ENCODE measurements around the gene PSAP. TPM values are rescaled to one million over a fixed set of nuclear protein-coding genes. Genes with fewer than 3 reads are reported as not detected.

PSAP gene
- total and polyA plus RNA-seq, 9 donors: 632 to 3,407 (median 1,118) TPM

GRCh38 chr10:71805776-71806703 lies 45.0 kb downstream of the PSAP start:
- Histone ChIP-seq H3K4me3 (no peak overlapping the region), H3K27me3 (no peaks in the 10 kb centered on the region), H3K36me3 (no peaks in the 10 kb centered on the region), H3K4me1 (ENCODE audit: insufficient read depth) (no peaks in the 10 kb centered on the region), H3K9me3 (no peaks in the 10 kb centered on the region), H3K27ac (no peak overlapping the region)
- intact Hi-C loops (cut with DNase I): no loop called here
- TF ChIP-seq EP300 (IDR thresholded peaks at IDR 0.05) (no peak), POLR2A (IDR thresholded peaks at IDR 0.05) (no peak), CTCF (IDR thresholded peaks at IDR 0.05) (no peak)
- no peak for DNase-seq
- WGBS, 3 donors: 58 to 65% (median 60%) methylated on average over 40 to 41 of the region's 41 CpGs

- intact Hi-C loops (cut with DNase I): no loop called here
- H3K4me1 ChIP-seq (ENCODE audit: insufficient read depth): no peaks in the 10 kb centered on the region
- TF ChIP-seq POLR2A (IDR thresholded peaks at IDR 0.05) (no peak), EP300 (IDR thresholded peaks at IDR 0.05) (no peak), CTCF (IDR thresholded peaks at IDR 0.05) (no peak)
- no peaks in the 10 kb centered on the region for H3K27me3 ChIP-seq
- no peak for DNase-seq
- 43 to 44% (median 44%) methylated on average over 4 of the region's 4 CpGs for WGBS, 3 donors
- no peak overlapping the region for H3K27ac ChIP-seq
- H3K9me3 ChIP-seq: no peaks in the 10 kb centered on the region
- H3K4me3 ChIP-seq: no peak overlapping the region
- no peaks in the 10 kb centered on the region for H3K36me3 ChIP-seq
Measured at GRCh38 chr10:71804077-71804476, 47.0 kb downstream of the PSAP start.

DNA sequence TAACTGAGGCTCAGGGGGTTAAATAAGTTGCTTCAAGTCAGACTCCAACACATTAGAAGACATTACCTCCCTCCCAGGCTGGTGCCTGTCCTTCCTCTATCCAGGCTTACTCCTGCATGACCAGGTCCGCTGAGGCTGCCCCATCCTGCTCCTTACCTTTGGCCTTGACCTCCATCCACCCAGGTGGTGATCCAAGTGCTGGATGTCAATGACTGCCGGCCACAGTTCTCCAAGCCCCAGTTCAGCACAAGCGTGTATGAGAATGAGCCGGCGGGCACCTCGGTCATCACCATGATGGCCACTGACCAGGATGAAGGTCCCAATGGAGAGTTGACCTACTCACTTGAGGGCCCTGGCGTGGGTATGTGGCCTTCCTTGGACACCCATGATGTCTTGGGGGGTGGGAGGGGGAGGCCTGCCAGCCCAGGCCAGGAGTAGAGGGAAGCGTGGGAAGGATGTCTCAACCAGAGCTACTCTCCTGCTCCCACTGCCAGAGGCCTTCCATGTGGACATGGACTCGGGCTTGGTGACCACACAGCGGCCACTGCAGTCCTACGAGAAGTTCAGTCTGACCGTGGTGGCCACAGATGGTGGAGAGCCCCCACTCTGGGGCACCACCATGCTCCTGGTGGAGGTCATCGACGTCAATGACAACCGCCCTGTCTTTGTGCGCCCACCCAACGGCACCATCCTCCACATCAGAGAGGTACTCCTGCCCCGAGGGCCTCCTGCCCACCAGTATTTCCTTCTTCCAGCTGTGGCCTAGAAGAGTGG lies 48.1 kb downstream of the PSAP start:
- Histone ChIP-seq H3K36me3 (no peaks in the 10 kb centered on the region), H3K9me3 (no peaks in the 10 kb centered on the region), H3K27me3 (no peaks in the 10 kb centered on the region), H3K27ac (no peak overlapping the region), H3K4me1 (ENCODE audit: insufficient read depth) (no peaks in the 10 kb centered on the region), H3K4me3 (no peak overlapping the region)
- WGBS, 3 donors: 91 to 93% (median 93%) methylated on average over 16 to 18 of the region's 18 CpGs
- TF ChIP-seq EP300 (IDR thresholded peaks at IDR 0.05) (no peak), CTCF (IDR thresholded peaks at IDR 0.05) (no peak), POLR2A (IDR thresholded peaks at IDR 0.05) (no peak)
- intact Hi-C loops (cut with DNase I): no loop called here
- DNase-seq: peak in 1 of 5 donors; percentile 10

DNA sequence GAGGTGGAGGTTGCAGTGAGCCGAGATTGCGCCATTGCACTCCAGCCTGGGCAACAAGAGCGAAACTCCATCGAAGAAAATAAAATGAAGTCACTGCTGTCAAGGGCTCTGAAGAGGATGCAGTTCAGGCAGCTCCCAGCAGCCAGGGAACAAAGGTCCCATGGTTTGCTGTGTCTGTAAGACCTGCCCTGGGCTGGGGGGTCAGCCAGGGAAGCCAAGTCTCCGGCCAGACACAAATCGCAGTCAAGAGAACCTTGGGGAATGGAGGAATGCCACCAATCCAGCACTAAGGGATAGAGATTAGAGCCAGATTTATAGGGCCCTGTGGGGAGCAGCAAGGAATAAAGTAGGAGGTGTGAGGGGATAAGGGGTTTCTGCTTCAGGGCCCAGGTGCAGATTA lies 48.8 kb downstream of the PSAP start:
- no peaks in the 10 kb centered on the region for H3K9me3 ChIP-seq
- H3K36me3 ChIP-seq: no peaks in the 10 kb centered on the region
- DNase-seq: no peak
- intact Hi-C loops (cut with DNase I): no loop called here
- H3K4me1 ChIP-seq (ENCODE audit: insufficient read depth): no peaks in the 10 kb centered on the region
- H3K27ac ChIP-seq: no peak overlapping the region
- H3K27me3 ChIP-seq: no peaks in the 10 kb centered on the region
- 86 to 93% (median 91%) methylated on average over 6 of the region's 6 CpGs for whole genome bisulfite sequencing, 3 donors
- TF ChIP-seq POLR2A (IDR thresholded peaks at IDR 0.05) (no peak), CTCF (IDR thresholded peaks at IDR 0.05) (no peak), EP300 (IDR thresholded peaks at IDR 0.05) (no peak)
- no peak overlapping the region for H3K4me3 ChIP-seq
